Mesenchymal stem cell (in vitro differentiated cells and primary cell): Measurements from ENCODE around the gene PICALM.

Experiments
- DNase-seq: peaks from one replicate; pipeline ENCODE4 v3.0.0-alpha.2; 2013
- H2AFZ ChIP-seq: one replicate; pipeline ENCODE4 v1.6.1; 2013; ENCODE audit warnings: low read depth, mild to moderate bottlenecking, control low read depth, inconsistent platforms, low read length, moderate library complexity
- H2AK5ac ChIP-seq: 2 replicates; pipeline ENCODE4 v1.6.1; 2013; ENCODE audit warnings: low read length, moderate library complexity, mild to moderate bottlenecking, inconsistent platforms; ENCODE audit not compliant: severe bottlenecking
- H2BK120ac ChIP-seq: one replicate; pipeline ENCODE4 v1.6.1; 2013; ENCODE audit warnings: low read depth, mild to moderate bottlenecking, inconsistent platforms, low read length, moderate library complexity
- H2BK12ac ChIP-seq, 2 experiments: one replicate each; pipeline ENCODE4 v1.6.1; 2013; ENCODE audit warnings: inconsistent platforms in 2 of 2, low read length in 2 of 2, mild to moderate bottlenecking in 2 of 2, moderate library complexity in 2 of 2, control low read depth in 1 of 2
- H2BK15ac ChIP-seq: one replicate; pipeline ENCODE4 v1.6.1; 2013; ENCODE audit warnings: mild to moderate bottlenecking, low read depth, inconsistent platforms; ENCODE audit not compliant: poor library complexity, severe bottlenecking
- H2BK5ac ChIP-seq: 2 replicates; pipeline ENCODE4 v1.6.1; 2013; ENCODE audit warnings: low read depth, mild to moderate bottlenecking, low read length, control low read depth, inconsistent platforms; ENCODE audit not compliant: poor library complexity, severe bottlenecking
- H3K14ac ChIP-seq, 2 experiments: one replicate each; pipeline ENCODE4 v1.6.1; 2013; ENCODE audit warnings: inconsistent platforms in 2 of 2, low read length in 2 of 2, control low read depth in 1 of 2, mild to moderate bottlenecking in 1 of 2, moderate library complexity in 1 of 2
- H3K18ac ChIP-seq, 2 experiments: one replicate each; pipeline ENCODE4 v1.6.1; 2013; ENCODE audit warnings: inconsistent platforms in 2 of 2, low read length in 2 of 2, control low read depth in 1 of 2, low read depth in 1 of 2, mild to moderate bottlenecking in 1 of 2
- H3K23ac ChIP-seq, 2 experiments: one replicate each; pipeline ENCODE4 v1.6.1; 2013; ENCODE audit warnings: inconsistent platforms in 2 of 2, low read length in 2 of 2, mild to moderate bottlenecking in 2 of 2, moderate library complexity in 2 of 2, control low read depth in 1 of 2
- H3K27ac ChIP-seq: 2 replicates; pipeline ENCODE4 v1.5.1; 2013; ENCODE audit warnings: mild to moderate bottlenecking, moderate library complexity, low read length, control low read depth, inconsistent platforms; ENCODE audit not compliant: poor library complexity, severe bottlenecking
- H3K27me3 ChIP-seq, 2 experiments: 2 replicates each; pipeline versions ENCODE4 v1.6.1 to v1.7.0; 2013; ENCODE audit warnings: low read length in 2 of 2, mild to moderate bottlenecking in 2 of 2, moderate library complexity in 2 of 2, control low read depth in 1 of 2, inconsistent platforms in 1 of 2; ENCODE audit not compliant: control insufficient read depth in 1 of 2, insufficient read depth in 1 of 2
- H3K36me3 ChIP-seq, 2 experiments: 2 replicates each; pipeline versions ENCODE4 v1.6.1 to v1.7.0; 2013; ENCODE audit warnings: low read length in 2 of 2, control low read depth in 1 of 2, inconsistent platforms in 1 of 2, low read depth in 1 of 2, mild to moderate bottlenecking in 1 of 2; ENCODE audit not compliant: insufficient read depth in 2 of 2, control insufficient read depth in 1 of 2
- H3K4ac ChIP-seq, 2 experiments: one replicate each; pipeline ENCODE4 v1.6.1; 2013; ENCODE audit warnings: inconsistent platforms in 2 of 2, low read length in 2 of 2, mild to moderate bottlenecking in 2 of 2, moderate library complexity in 2 of 2, control low read depth in 1 of 2, low read depth in 1 of 2
- H3K4me1 ChIP-seq: 2 replicates; pipeline ENCODE4 v1.6.1; 2013; ENCODE audit warnings: low read depth, low read length, control low read depth; ENCODE audit not compliant: control insufficient read depth, insufficient read depth
- H3K4me2 ChIP-seq: 2 replicates; pipeline ENCODE4 v1.6.1; 2013; ENCODE audit warnings: low read length, mild to moderate bottlenecking, inconsistent platforms; ENCODE audit not compliant: poor library complexity, severe bottlenecking
- H3K4me3 ChIP-seq, 2 experiments: 2 replicates each; pipeline versions ENCODE4 v1.5.1 to v1.7.0; 2013; ENCODE audit warnings: low read length in 2 of 2, mild to moderate bottlenecking in 2 of 2, control low read depth in 1 of 2, low read depth in 1 of 2; ENCODE audit not compliant: insufficient read depth in 1 of 2
- H3K79me1 ChIP-seq: replicated peaks from 2 replicates; pipeline ENCODE4 v1.6.1; 2013; ENCODE audit warnings: mild to moderate bottlenecking, control low read depth, low read length, inconsistent platforms; ENCODE audit not compliant: poor library complexity, severe bottlenecking
- H3K9ac ChIP-seq: 2 replicates; pipeline ENCODE4 v1.7.0; 2013; ENCODE audit warnings: mild to moderate bottlenecking, low read length, moderate library complexity
- H3K9me3 ChIP-seq: 2 replicates; pipeline ENCODE4 v1.7.0; 2013; ENCODE audit warnings: mild to moderate bottlenecking, low read length; ENCODE audit not compliant: control insufficient read depth
- H4K8ac ChIP-seq: one replicate; pipeline ENCODE4 v1.6.1; 2013; ENCODE audit warnings: inconsistent platforms, mild to moderate bottlenecking, low read length, moderate library complexity
- H4K91ac ChIP-seq: one replicate; pipeline ENCODE4 v1.6.1; 2013; ENCODE audit warnings: mild to moderate bottlenecking, low read length, inconsistent platforms
- WGBS: methylation state at CpG from one replicate; pipeline ENCODE4 v1.1.7; 2013; ENCODE audit warnings: mixed read lengths; 5-methylcytosine and 5-hydroxymethylcytosine counted together

PICALM gene

GRCh38 chr11:86087256-86087655, 18.4 kb upstream of the PICALM start:
- no peak overlapping the region for H2BK5ac ChIP-seq
- no peaks in the 10 kb centered on the region for H3K27me3 ChIP-seq
- no peak overlapping the region for H3K9ac ChIP-seq
- peaks cover 11% of the 10 kb centered on the region for H3K9me3 ChIP-seq
- no peaks in the 10 kb centered on the region for H3K36me3 ChIP-seq
- no peak overlapping the region for H2BK12ac ChIP-seq
- H3K18ac ChIP-seq, result no peak overlapping the region
- no peak overlapping the region for H2AFZ ChIP-seq
- no peaks in the 10 kb centered on the region for H3K79me1 ChIP-seq
- H3K4ac ChIP-seq, result no peak overlapping the region
- WGBS, result 41% methylated on average over 2 of the region's 2 CpGs
- H3K4me3 ChIP-seq, result no peak overlapping the region
- DNase-seq, result no peak
- H3K23ac ChIP-seq, result no peak overlapping the region
- no peak overlapping the region for H3K27ac ChIP-seq
- no peak overlapping the region for H2BK120ac ChIP-seq
- H3K4me2 ChIP-seq, result no peak overlapping the region
- no peaks in the 10 kb centered on the region for H3K4me1 ChIP-seq
- no peak overlapping the region for H3K14ac ChIP-seq
- no peak overlapping the region for H4K91ac ChIP-seq
- H4K8ac ChIP-seq, result no peak overlapping the region
- H2BK15ac ChIP-seq, result no peak overlapping the region
- no peak overlapping the region for H2AK5ac ChIP-seq

GRCh38 chr11:86081455-86081854, 12.6 kb upstream of the PICALM start:
- no peak overlapping the region for H2AFZ ChIP-seq
- no peak overlapping the region for H2AK5ac ChIP-seq
- H3K9ac ChIP-seq, result no peak overlapping the region
- no peak overlapping the region for H2BK12ac ChIP-seq
- H3K36me3 ChIP-seq, result no peaks in the 10 kb centered on the region
- no peak overlapping the region for H3K27ac ChIP-seq
- H3K4ac ChIP-seq, result no peak overlapping the region
- H3K27me3 ChIP-seq, result no peaks in the 10 kb centered on the region
- H4K8ac ChIP-seq, result no peak overlapping the region
- H3K18ac ChIP-seq, result no peak overlapping the region
- no peaks in the 10 kb centered on the region for H3K4me1 ChIP-seq
- no peak overlapping the region for H2BK15ac ChIP-seq
- WGBS, result 79% methylated on average over 2 of the region's 3 CpGs
- no peak overlapping the region for H3K23ac ChIP-seq
- H3K79me1 ChIP-seq, result no peaks in the 10 kb centered on the region
- H3K4me3 ChIP-seq, result no peak overlapping the region
- peaks cover 7% of the 10 kb centered on the region for H3K9me3 ChIP-seq
- H2BK120ac ChIP-seq, result no peak overlapping the region
- H4K91ac ChIP-seq, result no peak overlapping the region
- no peak for DNase-seq
- H2BK5ac ChIP-seq, result no peak overlapping the region
- no peak overlapping the region for H3K14ac ChIP-seq
- no peak overlapping the region for H3K4me2 ChIP-seq

- Histone ChIP-seq H4K91ac (no peak overlapping the region), H3K4me3 (no peak overlapping the region), H4K8ac (no peak overlapping the region), H3K4ac (no peak overlapping the region), H2BK12ac (no peak overlapping the region), H2BK5ac (no peak overlapping the region), H2AK5ac (no peak overlapping the region), H3K23ac (no peak overlapping the region), H3K27me3 (no peaks in the 10 kb centered on the region), H3K9ac (no peak overlapping the region), H2AFZ (no peak overlapping the region), H3K18ac (no peak overlapping the region), H3K14ac (no peak overlapping the region), H3K4me2 (no peak overlapping the region), H3K4me1 (no peaks in the 10 kb centered on the region), H3K9me3 (peaks cover 7% of the 10 kb centered on the region), H2BK15ac (no peak overlapping the region), H3K27ac (no peak overlapping the region), H3K36me3 (no peaks in the 10 kb centered on the region), H3K79me1 (no peaks in the 10 kb centered on the region), H2BK120ac (no peak overlapping the region)
- WGBS, result 90% methylated on average over 3 of the region's 3 CpGs
- DNase-seq, result no peak
These were observed 10.5 kb upstream of the PICALM start for GRCh38 chr11:86079421-86079820.

GRCh38 chr11:86073948-86074347, 5.1 kb upstream of the PICALM start:
- WGBS, result 83% methylated on average over 1 of the region's 2 CpGs
- Histone ChIP-seq H3K4me2 (no peak overlapping the region), H3K9me3 (no peaks in the 10 kb centered on the region), H2BK12ac (no peak overlapping the region), H2AFZ (no peak overlapping the region), H2BK120ac (no peak overlapping the region), H3K27me3 (no peaks in the 10 kb centered on the region), H3K79me1 (no peaks in the 10 kb centered on the region), H2AK5ac (no peak overlapping the region), H3K4me3 (no peak overlapping the region), H3K4me1 (peaks cover 3% of the 10 kb centered on the region), H3K23ac (no peak overlapping the region), H4K91ac (no peak overlapping the region), H3K27ac (no peak overlapping the region), H3K14ac (no peak overlapping the region), H2BK15ac (no peak overlapping the region), H3K4ac (no peak overlapping the region), H3K18ac (no peak overlapping the region), H3K9ac (no peak overlapping the region), H3K36me3 (no peaks in the 10 kb centered on the region), H2BK5ac (no peak overlapping the region), H4K8ac (no peak overlapping the region)
- DNase-seq, result no peak
